Mammary epithelial cell (primary cell): ENCODE results near the gene SYNM.

Experiments used
- CTCF ChIP-seq, 2 donors: IDR thresholded peaks in 1 of 2; conservative IDR thresholded peaks in 1 of 2; 2 replicates each; pipeline ENCODE4 v1.5.1; 2011 to 2012; ENCODE audit warnings: inconsistent platforms in 2 of 2, low read length in 2 of 2, mild to moderate bottlenecking in 2 of 2, control low read depth in 1 of 2, low read depth in 1 of 2; ENCODE audit not compliant: insufficient read depth in 1 of 2; ENCODE audit errors: extremely low read depth in 1 of 2
- EZH2 ChIP-seq: IDR thresholded peaks from 2 replicates; pipeline ENCODE4 v1.6.1; 2012; ENCODE audit warnings: low read length, inconsistent platforms, borderline replicate concordance

- TF ChIP-seq CTCF (conservative IDR thresholded peaks at IDR 0.05 in 1 of 2, IDR thresholded peaks at IDR 0.05 in 1 of 2; ENCODE audit: extremely low read depth in 1 of 2, insufficient read depth in 1 of 2, low read depth in 1 of 2, low read length in 2 of 2) (no peak), EZH2 (no peak)
These were observed 27.9 kb downstream of the SYNM start for GRCh38 chr15:99132634-99133287.
